DND-41 (cell line): ENCODE measurements around the gene BTBD16.

ENCODE experiments used
- EZH2 ChIP-seq: IDR thresholded peaks from 3 replicates; pipeline ENCODE4 v1.6.1; 2012; ENCODE audit warnings: borderline replicate concordance, low read depth, mild to moderate bottlenecking, moderate library complexity, low read length, inconsistent platforms; ENCODE audit not compliant: severe bottlenecking
- TF ChIP-seq, protein P1 (sequence below): IDR thresholded peaks from 2 replicates; pipeline ENCODE4 v1.5.1; 2012; ENCODE audit warnings: borderline replicate concordance, low read length, moderate library complexity, mild to moderate bottlenecking; ENCODE audit not compliant: poor library complexity, severe bottlenecking; ENCODE audit errors: extremely low read depth

DNA sequence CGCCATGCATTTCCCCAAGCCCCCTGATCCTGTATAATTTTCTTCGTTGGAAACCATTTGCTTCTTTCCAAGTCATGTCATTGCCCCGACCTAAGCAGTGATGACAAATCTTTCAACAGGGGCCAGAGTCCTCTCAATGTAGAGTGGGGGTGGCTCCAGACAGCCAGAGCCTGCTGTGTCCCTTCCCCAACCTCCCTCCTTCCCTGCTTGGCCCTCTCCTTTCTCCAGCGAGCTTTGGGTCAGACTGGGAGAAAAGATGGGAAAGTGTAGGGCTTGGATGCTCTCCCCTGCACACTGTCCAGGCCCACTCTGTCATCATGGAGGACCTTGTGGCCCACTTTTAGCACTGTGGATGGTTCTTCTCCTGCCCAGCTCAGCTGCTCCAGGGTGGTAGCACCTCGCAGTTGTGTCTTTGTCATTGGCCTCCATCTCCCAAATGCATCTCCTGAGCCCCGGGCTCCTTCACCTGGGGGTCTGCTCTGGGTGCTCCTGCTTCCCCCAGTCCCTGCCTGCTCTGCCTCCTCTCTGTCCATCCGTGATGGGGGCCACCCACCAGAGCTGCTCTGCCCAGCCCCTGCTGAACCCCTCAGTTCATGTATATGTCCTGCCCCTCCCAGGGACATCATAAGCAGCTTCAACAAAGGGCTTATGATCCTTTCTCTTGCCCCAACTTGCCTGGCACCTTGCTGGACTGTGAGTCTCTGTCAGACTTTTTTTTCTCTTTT is 37.5 kb downstream of the BTBD16 start:
- TF ChIP-seq, protein P1, sequence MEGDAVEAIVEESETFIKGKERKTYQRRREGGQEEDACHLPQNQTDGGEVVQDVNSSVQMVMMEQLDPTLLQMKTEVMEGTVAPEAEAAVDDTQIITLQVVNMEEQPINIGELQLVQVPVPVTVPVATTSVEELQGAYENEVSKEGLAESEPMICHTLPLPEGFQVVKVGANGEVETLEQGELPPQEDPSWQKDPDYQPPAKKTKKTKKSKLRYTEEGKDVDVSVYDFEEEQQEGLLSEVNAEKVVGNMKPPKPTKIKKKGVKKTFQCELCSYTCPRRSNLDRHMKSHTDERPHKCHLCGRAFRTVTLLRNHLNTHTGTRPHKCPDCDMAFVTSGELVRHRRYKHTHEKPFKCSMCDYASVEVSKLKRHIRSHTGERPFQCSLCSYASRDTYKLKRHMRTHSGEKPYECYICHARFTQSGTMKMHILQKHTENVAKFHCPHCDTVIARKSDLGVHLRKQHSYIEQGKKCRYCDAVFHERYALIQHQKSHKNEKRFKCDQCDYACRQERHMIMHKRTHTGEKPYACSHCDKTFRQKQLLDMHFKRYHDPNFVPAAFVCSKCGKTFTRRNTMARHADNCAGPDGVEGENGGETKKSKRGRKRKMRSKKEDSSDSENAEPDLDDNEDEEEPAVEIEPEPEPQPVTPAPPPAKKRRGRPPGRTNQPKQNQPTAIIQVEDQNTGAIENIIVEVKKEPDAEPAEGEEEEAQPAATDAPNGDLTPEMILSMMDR: no peak
- no peak for TF ChIP-seq EZH2
